H1 (cell line): ENCODE results near the gene TXLNB. TPM values are rescaled to one million over a fixed set of nuclear protein-coding genes. Genes with fewer than 3 reads are reported as not detected.

Experiments used
- RAD21 ChIP-seq, 2 experiments: IDR thresholded peaks in 1 of 2; conservative IDR thresholded peaks in 1 of 2; 2 replicates each; pipeline ENCODE4 v1.6.1; 2011; ENCODE audit warnings: low read depth in 2 of 2, low read length in 2 of 2, improper control_type of control experiment in 1 of 2, inconsistent platforms in 1 of 2, mild to moderate bottlenecking in 1 of 2, moderate library complexity in 1 of 2
- ZNF274 ChIP-seq: IDR thresholded peaks from 2 replicates; pipeline ENCODE4 v1.7.0; 2012; ENCODE audit warnings: low read length, borderline replicate concordance; ENCODE audit errors: extremely low read depth
- polyA plus RNA-seq, 7 experiments: library from polyadenylated mRNA; depleted of rRNA in 3 of 7; stranded (reverse) in 5 of 7; unstranded in 2 of 7; fragments of >200 nt in 5 of 7; fragments of 200-250 nt in 2 of 7; gene quantifications; 1 replicate in 5 of 7; 2 replicates in 1 of 7; 4 replicates in 1 of 7; pipeline versions ENCODE4 v1.2.1 to v1.2.3, GENCODE V29; 2011 to 2013; ENCODE audit warnings: missing spikeins in 2 of 7, mixed read lengths in 2 of 7
- total RNA-seq: library from RNA; stranded (reverse); fragmentation: NEBNext Ultra II Directional; extraction: Animal tissue kit (Norgen Biotek cat#: 25700); gene quantifications from 2 replicates; pipeline ENCODE4 v1.2.1, GENCODE V29; 2021
- TF ChIP-seq, protein P1 (sequence below): IDR thresholded peaks from 2 replicates; pipeline ENCODE4 v1.6.1; 2012; ENCODE audit warnings: low read length, inconsistent platforms

Gene TXLNB
- total and polyA plus RNA-seq, 2 of the 8 experiments (the other 6 are each of a cell fraction or from before 2014, with no cell fraction given) = 0.05 to 0.17 TPM

DNA sequence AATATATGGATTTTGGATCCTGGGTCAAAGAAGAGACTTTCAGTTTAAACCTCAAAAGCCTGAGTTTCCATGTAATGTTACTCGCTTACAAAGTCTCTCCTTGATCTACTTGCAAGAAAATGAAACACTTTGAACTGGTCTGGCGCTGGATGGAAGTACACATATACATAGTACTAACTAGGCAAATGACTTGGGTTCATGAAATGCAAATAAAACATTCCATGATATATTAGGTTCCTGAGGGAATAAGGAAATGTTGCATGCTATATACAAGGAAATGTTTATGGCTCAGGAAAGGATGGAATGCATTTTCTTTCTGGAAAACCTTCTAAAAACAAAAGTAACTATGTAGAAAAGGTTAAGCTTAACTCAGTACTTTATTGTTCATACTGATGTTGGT lies 11.4 kb upstream of the TXLNB start (continued):
- TF ChIP-seq, protein P1, sequence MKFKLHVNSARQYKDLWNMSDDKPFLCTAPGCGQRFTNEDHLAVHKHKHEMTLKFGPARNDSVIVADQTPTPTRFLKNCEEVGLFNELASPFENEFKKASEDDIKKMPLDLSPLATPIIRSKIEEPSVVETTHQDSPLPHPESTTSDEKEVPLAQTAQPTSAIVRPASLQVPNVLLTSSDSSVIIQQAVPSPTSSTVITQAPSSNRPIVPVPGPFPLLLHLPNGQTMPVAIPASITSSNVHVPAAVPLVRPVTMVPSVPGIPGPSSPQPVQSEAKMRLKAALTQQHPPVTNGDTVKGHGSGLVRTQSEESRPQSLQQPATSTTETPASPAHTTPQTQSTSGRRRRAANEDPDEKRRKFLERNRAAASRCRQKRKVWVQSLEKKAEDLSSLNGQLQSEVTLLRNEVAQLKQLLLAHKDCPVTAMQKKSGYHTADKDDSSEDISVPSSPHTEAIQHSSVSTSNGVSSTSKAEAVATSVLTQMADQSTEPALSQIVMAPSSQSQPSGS = no peak
- TF ChIP-seq ZNF274 (no peak), RAD21 (IDR thresholded peaks at IDR 0.05 in 1 of 2, conservative IDR thresholded peaks at IDR 0.05 in 1 of 2; ENCODE audit: low read depth in 2 of 2, low read length in 2 of 2) (no peak)
